ENCODE results near the gene MLST8. TPM values are rescaled to one million over a fixed set of nuclear protein-coding genes. Genes with fewer than 3 reads are reported as not detected.

Gene MLST8
- total RNA-seq, 2 donors from 2014 or later: 28.2 to 31.4 TPM

DNA sequence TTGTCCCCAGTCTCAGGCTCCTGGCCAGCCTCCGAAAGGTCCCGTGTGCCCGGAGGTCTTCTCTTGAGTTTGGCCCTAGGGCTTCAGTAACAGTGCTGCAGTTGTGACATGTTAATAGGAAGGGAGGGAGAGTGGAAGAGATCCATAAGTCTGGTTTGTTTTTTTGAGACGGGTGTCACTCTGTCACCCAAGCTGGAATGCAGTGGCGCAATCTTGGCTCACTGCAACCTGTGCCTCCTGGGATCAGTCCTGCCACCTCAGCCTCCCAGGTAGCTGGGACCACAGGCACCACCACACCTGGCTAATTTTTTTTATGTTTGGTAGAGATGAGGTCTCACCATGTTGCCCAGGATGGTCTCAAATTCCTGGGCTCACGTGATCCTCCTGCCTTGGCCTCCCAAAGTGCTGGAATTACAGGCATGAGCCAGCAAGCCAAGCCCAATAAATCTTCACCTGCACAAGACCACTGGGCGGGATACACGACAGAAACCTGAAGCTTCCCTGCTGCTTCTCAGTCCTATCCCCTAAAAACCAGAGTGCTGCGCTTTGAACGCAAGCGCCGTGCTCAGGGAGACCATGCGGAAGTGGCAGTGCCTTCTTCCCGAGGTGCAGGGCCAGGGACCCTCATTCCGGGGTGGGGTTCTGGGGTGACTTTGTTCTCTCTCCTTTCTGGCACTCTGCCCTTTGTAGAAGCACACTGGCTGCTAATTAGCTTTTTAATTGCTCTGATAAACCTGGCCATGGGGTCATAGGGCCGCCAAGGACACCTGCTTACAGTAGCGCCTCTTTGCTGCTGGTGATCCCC lies 38.8 kb upstream of the MLST8 start:
- no peaks in the 10 kb centered on the region for H3K27me3 Mint-ChIP-seq
- DNase-seq (no peak), ATAC-seq (no peak)
- no peaks in the 10 kb centered on the region for H3K4me1 Mint-ChIP-seq
- H3K4me3 Mint-ChIP-seq: no peak overlapping the region
- no peaks in the 10 kb centered on the region for H3K9me3 ChIP-seq (ENCODE audit: control insufficient read depth, low read length, poor library complexity, severe bottlenecking)
- no peak overlapping the region for H3K27ac Mint-ChIP-seq
- no peaks in the 10 kb centered on the region for H3K36me3 Mint-ChIP-seq (ENCODE audit: low read depth)

DNA sequence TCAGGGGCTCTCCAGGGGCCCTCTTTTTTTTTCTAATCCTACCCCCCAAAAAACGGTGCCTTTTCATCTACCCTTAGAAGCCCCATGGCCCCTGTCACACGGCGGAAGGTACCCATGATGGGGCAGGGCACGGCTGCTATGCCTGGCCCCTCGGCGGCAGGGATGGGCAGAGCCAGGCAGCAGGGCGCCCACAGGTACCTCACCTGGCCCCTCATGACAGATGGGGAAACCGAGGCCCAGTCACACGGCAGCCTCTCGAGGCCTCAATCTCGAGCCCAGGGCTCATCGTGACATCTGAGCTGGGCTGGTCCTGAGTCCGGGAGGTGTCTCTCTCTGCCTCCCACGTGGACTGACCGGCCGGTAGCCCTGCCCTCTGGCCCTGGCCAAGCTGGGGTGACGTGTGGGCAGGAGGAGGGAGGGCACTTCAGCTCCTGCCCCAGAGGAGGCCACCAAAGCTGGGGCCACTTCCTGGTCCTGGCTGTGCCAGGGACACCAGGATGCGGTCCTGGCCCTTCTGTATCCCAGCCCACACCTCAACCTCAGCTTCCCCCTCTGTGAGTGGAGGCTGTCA lies 38.1 kb upstream of the MLST8 start:
- H3K27me3 Mint-ChIP-seq: no peaks in the 10 kb centered on the region
- H3K36me3 Mint-ChIP-seq (ENCODE audit: low read depth): no peaks in the 10 kb centered on the region
- DNase-seq (no peak), ATAC-seq (no peak)
- H3K4me3 Mint-ChIP-seq: no peak overlapping the region
- no peak overlapping the region for H3K27ac Mint-ChIP-seq
- no peaks in the 10 kb centered on the region for H3K9me3 ChIP-seq (ENCODE audit: control insufficient read depth, low read length, poor library complexity, severe bottlenecking)
- H3K4me1 Mint-ChIP-seq: no peaks in the 10 kb centered on the region

GRCh38 chr16:2170080-2170479 lies 35.2 kb upstream of the MLST8 start:
- H3K4me3 Mint-ChIP-seq: no peak overlapping the region
- H3K9me3 ChIP-seq (ENCODE audit: control insufficient read depth, low read length, poor library complexity, severe bottlenecking): no peaks in the 10 kb centered on the region
- H3K27ac Mint-ChIP-seq: no peak overlapping the region
- DNase-seq: no peak
- ATAC-seq: no peak
- H3K27me3 Mint-ChIP-seq: no peaks in the 10 kb centered on the region
- no peaks in the 10 kb centered on the region for H3K4me1 Mint-ChIP-seq
- H3K36me3 Mint-ChIP-seq (ENCODE audit: low read depth): no peaks in the 10 kb centered on the region

DNA sequence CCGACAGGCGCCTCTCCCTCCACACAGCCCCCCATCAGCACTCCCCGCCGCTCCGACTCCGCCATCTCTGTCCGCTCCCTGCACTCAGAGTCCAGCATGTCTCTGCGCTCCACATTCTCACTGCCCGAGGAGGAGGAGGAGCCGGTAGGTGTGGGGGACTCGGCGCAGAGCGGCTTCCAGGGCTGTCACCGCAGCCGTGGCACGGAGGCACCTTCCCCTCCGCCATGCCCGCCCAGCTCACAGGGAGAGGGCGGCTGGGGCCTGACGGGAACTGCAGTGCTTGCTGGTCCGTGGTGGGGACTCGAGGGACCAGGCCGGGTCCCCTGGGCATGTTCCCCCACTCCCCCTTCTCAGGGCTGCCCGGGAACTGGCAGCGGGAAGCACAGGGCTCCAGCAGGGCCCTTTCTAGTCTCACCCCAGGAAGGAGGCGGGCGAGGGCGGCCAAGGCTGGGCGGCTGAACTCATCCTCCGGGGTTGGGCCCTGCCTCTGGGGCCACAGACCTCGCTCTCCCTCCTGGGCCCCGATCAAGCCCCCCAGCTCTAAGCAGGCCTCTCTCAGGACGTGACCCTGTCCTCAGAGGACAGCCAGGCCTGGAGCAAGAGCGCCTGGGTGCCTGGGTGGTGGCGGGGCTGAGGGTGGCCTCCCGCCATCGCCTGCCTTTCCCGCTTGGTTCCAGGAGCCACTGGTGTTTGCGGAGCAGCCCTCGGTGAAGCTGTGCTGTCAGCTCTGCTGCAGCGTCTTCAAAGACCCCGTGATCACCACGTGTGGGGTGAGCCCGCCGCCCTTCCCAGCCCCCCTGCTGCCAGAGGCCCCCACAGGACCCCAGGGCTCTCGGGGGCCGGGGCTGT lies 34.4 kb upstream of the MLST8 start:
- H3K27ac Mint-ChIP-seq: no peak overlapping the region
- H3K4me1 Mint-ChIP-seq: no peaks in the 10 kb centered on the region

GRCh38 chr16:2171601-2172178 lies 33.6 kb upstream of the MLST8 start:
- no peaks in the 10 kb centered on the region for H3K4me1 Mint-ChIP-seq
- no peak overlapping the region for H3K27ac Mint-ChIP-seq
- no peaks in the 10 kb centered on the region for H3K9me3 ChIP-seq (ENCODE audit: control insufficient read depth, low read length, poor library complexity, severe bottlenecking)
- no peak overlapping the region for H3K4me3 Mint-ChIP-seq
- no peaks in the 10 kb centered on the region for H3K36me3 Mint-ChIP-seq (ENCODE audit: low read depth)
- no peaks in the 10 kb centered on the region for H3K27me3 Mint-ChIP-seq
- ATAC-seq (no peak), DNase-seq (no peak)

More for the DNA sequence above, 34.4 kb upstream of the MLST8 start:
- H3K9me3 ChIP-seq (ENCODE audit: control insufficient read depth, low read length, poor library complexity, severe bottlenecking): no peaks in the 10 kb centered on the region
- H3K27me3 Mint-ChIP-seq: no peaks in the 10 kb centered on the region
- DNase-seq (no peak), ATAC-seq (no peak)
- no peaks in the 10 kb centered on the region for H3K36me3 Mint-ChIP-seq (ENCODE audit: low read depth)
- H3K4me3 Mint-ChIP-seq: no peak overlapping the region

GRCh38 chr16:2172688-2173335 lies 32.4 kb upstream of the MLST8 start:
- ATAC-seq (no peak), DNase-seq (no peak)
- Mint-ChIP-seq H3K27me3 (no peaks in the 10 kb centered on the region), H3K27ac (no peak overlapping the region), H3K36me3 (ENCODE audit: low read depth) (no peaks in the 10 kb centered on the region), H3K4me1 (no peaks in the 10 kb centered on the region), H3K4me3 (no peak overlapping the region)
- no peaks in the 10 kb centered on the region for H3K9me3 ChIP-seq (ENCODE audit: control insufficient read depth, low read length, poor library complexity, severe bottlenecking)

- H3K4me3 Mint-ChIP-seq: no peak overlapping the region
- ATAC-seq: no peak
Measured at GRCh38 chr16:2173366-2173765, 31.9 kb upstream of the MLST8 start.

DNA sequence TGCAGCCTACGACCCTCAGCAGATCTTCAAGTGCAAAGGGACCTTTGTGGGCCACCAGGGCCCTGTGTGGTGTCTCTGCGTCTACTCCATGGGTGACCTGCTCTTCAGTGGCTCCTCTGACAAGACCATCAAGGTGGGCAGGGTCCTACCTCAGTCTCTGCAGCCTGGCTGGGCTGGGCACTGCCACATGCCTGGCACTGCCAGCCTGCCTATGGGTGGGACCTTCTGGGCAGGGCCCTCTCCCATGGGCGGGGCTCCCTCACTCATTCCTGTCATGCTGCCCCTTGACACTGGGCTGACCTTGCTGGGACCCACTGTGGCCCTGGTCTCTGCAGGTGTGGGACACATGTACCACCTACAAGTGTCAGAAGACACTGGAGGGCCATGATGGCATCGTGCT lies 31.3 kb upstream of the MLST8 start:
- peak overlapping the region; percentile 31 for H3K4me3 Mint-ChIP-seq
- H3K27ac Mint-ChIP-seq: no peak overlapping the region
- ATAC-seq (no peak), DNase-seq (no peak)
- H3K4me1 Mint-ChIP-seq: no peaks in the 10 kb centered on the region
- no peaks in the 10 kb centered on the region for H3K27me3 Mint-ChIP-seq
- no peaks in the 10 kb centered on the region for H3K9me3 ChIP-seq (ENCODE audit: control insufficient read depth, low read length, poor library complexity, severe bottlenecking)
- no peaks in the 10 kb centered on the region for H3K36me3 Mint-ChIP-seq (ENCODE audit: low read depth)

More at GRCh38 chr16:2173366-2173765, 31.9 kb upstream of the MLST8 start:
- no peak for DNase-seq
- Mint-ChIP-seq H3K4me1 (no peaks in the 10 kb centered on the region), H3K36me3 (ENCODE audit: low read depth) (no peaks in the 10 kb centered on the region), H3K27me3 (no peaks in the 10 kb centered on the region), H3K27ac (no peak overlapping the region)
- no peaks in the 10 kb centered on the region for H3K9me3 ChIP-seq (ENCODE audit: control insufficient read depth, low read length, poor library complexity, severe bottlenecking)

- no peaks in the 10 kb centered on the region for H3K36me3 Mint-ChIP-seq (ENCODE audit: low read depth)
- no peak overlapping the region for H3K27ac Mint-ChIP-seq
- H3K4me3 Mint-ChIP-seq: no peak overlapping the region
- DNase-seq (no peak), ATAC-seq (no peak)
- no peaks in the 10 kb centered on the region for H3K4me1 Mint-ChIP-seq
- no peaks in the 10 kb centered on the region for H3K27me3 Mint-ChIP-seq
- H3K9me3 ChIP-seq (ENCODE audit: control insufficient read depth, low read length, poor library complexity, severe bottlenecking): no peaks in the 10 kb centered on the region
Measured at GRCh38 chr16:2174396-2175131, 30.7 kb upstream of the MLST8 start.

DNA sequence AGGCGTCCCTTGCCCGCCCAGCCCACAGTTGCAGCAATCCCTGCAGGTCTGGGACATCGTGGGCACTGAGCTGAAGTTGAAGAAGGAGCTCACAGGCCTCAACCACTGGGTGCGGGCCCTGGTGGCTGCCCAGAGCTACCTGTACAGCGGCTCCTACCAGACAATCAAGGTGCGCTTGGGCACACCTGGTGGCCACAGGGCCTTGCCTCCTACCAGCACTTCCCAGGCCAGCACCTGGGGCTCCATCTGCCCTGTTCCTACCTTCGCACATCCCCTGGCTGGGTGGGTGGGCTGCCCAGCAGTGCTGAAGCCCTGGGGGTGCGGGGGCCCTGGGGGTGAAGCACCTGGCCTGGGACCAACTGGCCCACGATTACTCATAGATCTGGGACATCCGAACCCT lies 29.8 kb upstream of the MLST8 start:
- Mint-ChIP-seq H3K36me3 (ENCODE audit: low read depth) (no peaks in the 10 kb centered on the region), H3K4me3 (no peak overlapping the region), H3K27me3 (no peaks in the 10 kb centered on the region), H3K4me1 (no peaks in the 10 kb centered on the region), H3K27ac (peak overlapping the region; percentile 49)
- ATAC-seq (no peak), DNase-seq (no peak)
- H3K9me3 ChIP-seq (ENCODE audit: control insufficient read depth, low read length, poor library complexity, severe bottlenecking): no peaks in the 10 kb centered on the region

GRCh38 chr16:2176047-2176446 lies 29.2 kb upstream of the MLST8 start:
- Mint-ChIP-seq H3K36me3 (ENCODE audit: low read depth) (no peaks in the 10 kb centered on the region), H3K4me3 (no peak overlapping the region), H3K27me3 (no peaks in the 10 kb centered on the region), H3K27ac (peak overlapping the region; percentile 49), H3K4me1 (no peaks in the 10 kb centered on the region)
- H3K9me3 ChIP-seq (ENCODE audit: control insufficient read depth, low read length, poor library complexity, severe bottlenecking): no peaks in the 10 kb centered on the region
- no peak for DNase-seq
- no peak for ATAC-seq

DNA sequence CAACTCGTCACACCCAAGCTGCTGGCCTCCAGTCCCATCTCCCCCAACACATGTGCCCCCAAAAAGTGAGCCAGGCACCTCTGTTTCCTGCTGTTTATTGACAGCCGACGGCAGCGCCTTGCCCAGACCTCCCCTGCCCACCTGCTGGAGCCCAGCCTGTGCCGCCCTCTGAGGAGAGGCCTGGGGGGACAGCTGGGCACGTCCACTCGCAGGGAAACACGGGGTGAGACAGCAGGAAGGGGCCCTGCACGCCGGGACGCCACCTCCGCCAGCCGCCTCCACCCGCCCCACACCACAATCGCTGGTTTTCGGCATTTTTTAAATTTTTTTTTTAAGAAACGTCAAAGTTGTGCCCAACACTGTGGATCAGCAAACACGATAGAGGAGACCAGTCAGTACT lies 28.2 kb upstream of the MLST8 start:
- Mint-ChIP-seq H3K4me1 (no peaks in the 10 kb centered on the region), H3K36me3 (ENCODE audit: low read depth) (no peaks in the 10 kb centered on the region), H3K4me3 (no peak overlapping the region), H3K27me3 (no peaks in the 10 kb centered on the region), H3K27ac (no peak overlapping the region)
- no peaks in the 10 kb centered on the region for H3K9me3 ChIP-seq (ENCODE audit: control insufficient read depth, low read length, poor library complexity, severe bottlenecking)
- DNase-seq (no peak), ATAC-seq (no peak)
